HCT116 (cell line): ENCODE measurements around the gene CIC. TPM values are rescaled to one million over a fixed set of nuclear protein-coding genes. Genes with fewer than 3 reads are reported as not detected.

ENCODE experiments used
- ATAC-seq: fragments of 200-7000 bp; cut with Tn5 transposase; 2 replicates; pipeline ENCODE4 v1.9.1; 2020; ENCODE audit warnings: mild to moderate bottlenecking, moderate library complexity
- BruUV-seq: library from RNA; stranded (reverse); fragments of 400-500 nt; replicated peaks from 2 replicates; lab custom pipeline; 2021; lab: Mats Ljungman, UMichigan
- CTCF ChIA-PET: fragments of 300-600 bp; sonication (Branson Sonifier 250); formaldehyde crosslinking; loops from one replicate; lab custom pipeline; 2021; ENCODE audit warnings: antibody characterized with exemption; lab: Charles Lee
- POLR2A ChIA-PET: fragments of 300-600, 350-600 bp; sonication (Branson Sonifier 250); formaldehyde crosslinking; loops from one replicate; lab custom pipeline; 2021; ENCODE audit warnings: antibody characterized with exemption; lab: Charles Lee
- RAD21 ChIA-PET, 2 experiments: fragments of 300-600 bp; sonication (Branson Sonifier 250); formaldehyde crosslinking; loops; one replicate each; lab custom pipeline; 2023; ENCODE audit warnings: low total read pairs in 2 of 2; ENCODE audit not compliant: uncharacterized antibody in 2 of 2, unreplicated experiment in 2 of 2, low non-redundant PET in 1 of 2; lab: Charles Lee
- DNase-seq: peaks from one replicate; pipeline ENCODE4 v3.0.0-alpha.2; 2010; ENCODE audit warnings: low read depth, low spot score
- H2AFZ ChIP-seq: fragments of 200-600 bp; shearing (Covaris generic), sonication (generic); 2 replicates; pipeline ENCODE4 v1.6.1; 2017; ENCODE audit warnings: low read depth, mixed run types, mixed read lengths, antibody characterized with exemption, low read length; ENCODE audit not compliant: poor library complexity, severe bottlenecking
- H3K27ac ChIP-seq: 2 replicates; pipeline ENCODE4 v1.5.1; 2012; ENCODE audit warnings: low read depth, low read length
- H3K27me3 ChIP-seq: fragments of 200-600 bp; sonication (generic); 2 replicates; pipeline ENCODE4 v1.6.1; 2016; ENCODE audit warnings: mixed run types, low read length, mixed read lengths; ENCODE audit not compliant: insufficient read depth
- H3K36me3 ChIP-seq, 2 experiments: fragments of 200-500 bp in 1 of 2; fragments of 200-600 bp in 1 of 2; sonication (Bioruptor generic) in 1 of 2; sonication (generic) in 1 of 2; 2 replicates each; pipeline versions ENCODE4 v1.5.1 to v1.6.1; 2014 to 2016; ENCODE audit warnings: low read length in 2 of 2, inconsistent platforms in 1 of 2, mixed read lengths in 1 of 2, mixed run types in 1 of 2; ENCODE audit not compliant: insufficient read depth in 2 of 2, control insufficient read depth in 1 of 2
- H3K4me1 ChIP-seq, 2 experiments: fragments of 200-600 bp in 1 of 2; sonication (generic) in 1 of 2; 2 replicates each; pipeline versions ENCODE4 v1.5.1 to v1.6.1; 2012 to 2017; ENCODE audit warnings: low read length in 2 of 2, inconsistent platforms in 1 of 2, mild to moderate bottlenecking in 1 of 2, mixed read lengths in 1 of 2, mixed run types in 1 of 2, moderate library complexity in 1 of 2; ENCODE audit not compliant: insufficient read depth in 2 of 2, control insufficient read depth in 1 of 2
- H3K4me2 ChIP-seq: fragments of 200-600 bp; sonication (generic); 2 replicates; pipeline ENCODE4 v1.6.1; 2017; ENCODE audit warnings: mixed run types, low read length, mixed read lengths
- H3K4me3 ChIP-seq, 2 experiments: fragments of 200-600 bp in 1 of 2; sonication (generic) in 1 of 2; replicated peaks in 1 of 2; 2 replicates each; pipeline ENCODE4 v1.5.1; 2011 to 2016; ENCODE audit warnings: low read length in 2 of 2, control low read depth in 1 of 2, low read depth in 1 of 2, mild to moderate bottlenecking in 1 of 2, mixed read lengths in 1 of 2, mixed run types in 1 of 2
- H3K79me2 ChIP-seq: fragments of 200-600 bp; sonication (generic); 2 replicates; pipeline ENCODE4 v1.6.1; 2017; ENCODE audit warnings: mild to moderate bottlenecking, mixed run types, low read length, moderate library complexity, mixed read lengths; ENCODE audit not compliant: insufficient read depth
- H3K9ac ChIP-seq: fragments of 200-600 bp; sonication (generic); 2 replicates; pipeline ENCODE4 v1.6.1; 2016; ENCODE audit warnings: low read length, mixed read lengths
- H3K9me2 ChIP-seq: fragments of 200-600 bp; sonication (generic), shearing (Covaris generic); 2 replicates; pipeline ENCODE4 v1.6.1; 2017; ENCODE audit warnings: mixed run types, mild to moderate bottlenecking, moderate library complexity; ENCODE audit not compliant: insufficient read depth
- H3K9me3 ChIP-seq, 2 experiments: fragments of 200-500 bp in 1 of 2; fragments of 200-600 bp in 1 of 2; sonication (Bioruptor generic) in 1 of 2; sonication (generic) in 1 of 2; 2 replicates each; pipeline ENCODE4 v1.6.1; 2014 to 2017; ENCODE audit warnings: low read length in 2 of 2, mixed read lengths in 2 of 2, inconsistent platforms in 1 of 2, low read depth in 1 of 2, mild to moderate bottlenecking in 1 of 2, mixed run types in 1 of 2, moderate library complexity in 1 of 2; ENCODE audit not compliant: control insufficient read depth in 1 of 2, insufficient read depth in 1 of 2
- H4K20me1 ChIP-seq: fragments of 200-600 bp; sonication (generic), shearing (Covaris generic); 2 replicates; pipeline ENCODE4 v1.6.1; 2017; ENCODE audit warnings: mixed run types, mild to moderate bottlenecking, moderate library complexity; ENCODE audit not compliant: insufficient read depth
- EGR1 ChIP-seq: IDR thresholded peaks from 2 replicates; pipeline ENCODE4 v1.6.1; 2012; ENCODE audit warnings: low read depth
- ELF1 ChIP-seq: IDR thresholded peaks from 2 replicates; pipeline ENCODE4 v1.6.1; 2012; ENCODE audit warnings: low read depth, borderline replicate concordance
- EZH2 ChIP-seq: fragments of 200-600 bp; sonication (generic); IDR thresholded peaks from 2 replicates; pipeline ENCODE4 v1.6.1; 2017; ENCODE audit warnings: antibody characterized with exemption, mixed run types
- FOSL1 ChIP-seq: IDR thresholded peaks from 2 replicates; pipeline ENCODE4 v1.6.1; 2012; ENCODE audit warnings: low read depth
- POLR2A ChIP-seq: IDR thresholded peaks from 2 replicates; pipeline ENCODE4 v1.7.0; 2011; ENCODE audit warnings: borderline replicate concordance; ENCODE audit not compliant: insufficient read depth, insufficient read length; ENCODE audit errors: extremely low read depth
- SIN3A ChIP-seq: IDR thresholded peaks from 2 replicates; pipeline ENCODE4 v1.6.1; 2012; ENCODE audit warnings: low read depth
- SP1 ChIP-seq: IDR thresholded peaks from 2 replicates; pipeline ENCODE4 v1.6.1; 2012; ENCODE audit warnings: low read depth
- ZBTB33 ChIP-seq: IDR thresholded peaks from 2 replicates; pipeline ENCODE4 v1.6.1; 2011; ENCODE audit warnings: mild to moderate bottlenecking, low read length, moderate library complexity; ENCODE audit not compliant: insufficient replicate concordance; ENCODE audit errors: extremely low read depth
- ZNF274 ChIP-seq: fragments of 200-500 bp; sonication (Bioruptor generic); IDR thresholded peaks from 2 replicates; pipeline ENCODE4 v1.6.1; 2014; ENCODE audit warnings: mild to moderate bottlenecking, low read depth, low read length, inconsistent platforms
- intact Hi-C: fragments of 100-400 bp; cut with micrococcal nuclease; formaldehyde crosslinking; loops from 2 replicates; pipeline ENCODE4 v1.10.0; 2022
- total RNA-seq: library from RNA; stranded (reverse); gene quantifications from one replicate; pipeline ENCODE4 v1.2.1, GENCODE V29; 2021; ENCODE audit not compliant: unreplicated experiment
- TF ChIP-seq, protein P1 (sequence below), 3 experiments: fragments of 200-600 bp in 1 of 3; sonication (generic) in 1 of 3; IDR thresholded peaks in 2 of 3; conservative IDR thresholded peaks in 1 of 3; 2 replicates each; pipeline ENCODE4 v1.5.1; 2012 to 2017; ENCODE audit warnings: low read depth in 2 of 3, low read length in 2 of 3, antibody characterized with exemption in 1 of 3, borderline replicate concordance in 1 of 3, control low read depth in 1 of 3, mild to moderate bottlenecking in 1 of 3, mixed read lengths in 1 of 3, mixed run types in 1 of 3, moderate library complexity in 1 of 3; ENCODE audit not compliant: insufficient read depth in 1 of 3

CIC gene
- total RNA-seq, 1 experiment from 2014 or later: 52.0 TPM

DNA sequence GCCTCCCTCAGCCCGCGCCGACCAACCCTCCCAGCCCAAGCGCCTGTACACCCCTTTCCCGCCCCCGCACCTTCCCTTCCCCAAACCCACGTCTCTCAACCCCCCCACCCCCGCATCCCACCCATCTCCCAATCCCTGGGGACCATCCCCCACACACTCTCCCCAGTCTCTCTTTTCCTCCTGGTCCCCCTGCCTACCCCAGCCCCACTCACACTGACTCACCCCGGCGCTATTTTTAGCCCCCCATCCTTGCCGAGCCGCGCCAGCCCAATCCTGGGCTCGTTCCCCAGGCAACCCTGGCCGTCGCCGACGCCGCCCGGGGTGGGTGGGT is 11.7 kb downstream of the CIC start:
- no TSS peak for BruUV-seq
- no peaks in the 10 kb centered on the region for H3K9me3 ChIP-seq
- H2AFZ ChIP-seq: no peak overlapping the region
- H3K27ac ChIP-seq: peak overlapping the region; percentile 94
- ChIA-PET POLR2A (interaction anchor here (1.9 to 2.5 kb wide), 2 partner anchors 29 to 37 kb away, joined by 9 to 19 read pairs; no protein-coding TSS in a partner anchor), CTCF (interaction anchor here (1.1 to 4.8 kb wide), 3 partner anchors 35 to 167 kb away, joined by 5 to 63 read pairs (median 17); partner anchors contain the start of gene GSK3A), RAD21 (interaction anchor here in 1 of 2 experiments (1.3 to 1.9 kb wide), 2 partner anchors 34 to 38 kb away, joined by 4 to 9 read pairs; partner anchors contain the start of gene GSK3A)
- DNase-seq: no peak
- ATAC-seq: peak; percentile 2; the same call in 1 of the 2 replicates
- H3K4me2 ChIP-seq: peak overlapping the region; percentile 97
- H3K36me3 ChIP-seq: no peaks in the 10 kb centered on the region
- intact Hi-C loops: loop anchor here (2.0 kb wide), 1 partner anchor 38 kb away; the partner anchor contains the start of gene GSK3A
- H3K79me2 ChIP-seq: peaks cover 13% of the 10 kb centered on the region; the same call in 1 of the 2 replicates
- H3K27me3 ChIP-seq: no peaks in the 10 kb centered on the region
- H4K20me1 ChIP-seq: no peaks in the 10 kb centered on the region
- no peaks in the 10 kb centered on the region for H3K9me2 ChIP-seq
- peak overlapping the region; percentile 86 for H3K9ac ChIP-seq
- no peak for TF ChIP-seq FOSL1
- TF ChIP-seq EGR1: peak; percentile 56; the same call in 1 of the 2 replicates
- TF ChIP-seq, all 23 proteins: peak for 1
- peaks cover 49 to 72% of the 10 kb centered on the region in 2 experiments for H3K4me1 ChIP-seq
- peak overlapping the region; percentile 70 to 72 for H3K4me3 ChIP-seq

DNA sequence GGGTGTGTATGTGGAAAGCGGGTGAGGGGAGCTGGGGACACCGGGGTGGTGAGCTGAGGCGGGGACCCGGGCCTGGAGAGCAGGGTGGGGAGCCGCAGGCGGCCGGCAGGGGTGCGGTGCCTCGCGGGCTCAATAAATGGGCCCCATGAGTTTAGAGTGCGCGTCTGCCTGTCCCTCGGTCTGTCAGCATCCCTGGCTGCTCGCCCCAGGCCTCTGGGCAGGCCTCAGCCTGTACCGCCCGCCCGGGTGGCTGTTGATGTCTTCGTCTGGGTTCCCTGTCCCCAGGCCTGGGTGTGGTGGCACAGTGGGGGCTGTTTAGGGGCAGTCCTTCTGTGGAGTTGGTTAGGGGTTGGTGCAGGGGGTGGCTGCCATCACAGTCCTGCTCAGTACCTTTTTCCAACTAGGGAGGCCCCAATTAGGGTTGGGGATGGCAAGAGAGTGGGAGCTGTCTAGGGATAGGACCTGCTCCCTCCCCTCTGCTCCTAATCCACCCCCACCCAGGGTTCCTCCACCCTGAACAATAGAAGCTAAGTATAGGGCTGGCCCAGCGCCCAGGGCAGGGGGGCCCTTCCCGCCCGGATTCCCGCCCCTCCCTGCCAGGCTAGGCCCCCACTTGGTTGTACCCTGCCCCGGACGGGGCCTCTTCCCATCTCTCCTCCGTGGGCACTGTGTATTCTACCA is 12.2 kb downstream of the CIC start:
- DNase-seq (no peak), ATAC-seq (peak; percentile 1; the same call in 1 of the 2 replicates)
- no peak overlapping the region for H2AFZ ChIP-seq
- H3K4me2 ChIP-seq: peak overlapping the region; percentile 97
- H3K9ac ChIP-seq: peak overlapping the region; percentile 86
- H3K79me2 ChIP-seq: peaks cover 17% of the 10 kb centered on the region; the same call in 1 of the 2 replicates
- peak overlapping the region; percentile 70 to 72 for H3K4me3 ChIP-seq
- BruUV-seq: no TSS peak
- POLR2A ChIA-PET: interaction anchor here (0.9 to 1.3 kb wide), 3 partner anchors 11 to 322 kb away, joined by 3 to 5 read pairs (median 3); partner anchors contain the start of genes GSK3A and RABAC1
- TF ChIP-seq ZNF274 (no peak), SP1 (no peak), EZH2 (no peak), ZBTB33 (no peak), SIN3A (no peak), POLR2A (no peak), ELF1 (no peak)
- TF ChIP-seq, protein P1, sequence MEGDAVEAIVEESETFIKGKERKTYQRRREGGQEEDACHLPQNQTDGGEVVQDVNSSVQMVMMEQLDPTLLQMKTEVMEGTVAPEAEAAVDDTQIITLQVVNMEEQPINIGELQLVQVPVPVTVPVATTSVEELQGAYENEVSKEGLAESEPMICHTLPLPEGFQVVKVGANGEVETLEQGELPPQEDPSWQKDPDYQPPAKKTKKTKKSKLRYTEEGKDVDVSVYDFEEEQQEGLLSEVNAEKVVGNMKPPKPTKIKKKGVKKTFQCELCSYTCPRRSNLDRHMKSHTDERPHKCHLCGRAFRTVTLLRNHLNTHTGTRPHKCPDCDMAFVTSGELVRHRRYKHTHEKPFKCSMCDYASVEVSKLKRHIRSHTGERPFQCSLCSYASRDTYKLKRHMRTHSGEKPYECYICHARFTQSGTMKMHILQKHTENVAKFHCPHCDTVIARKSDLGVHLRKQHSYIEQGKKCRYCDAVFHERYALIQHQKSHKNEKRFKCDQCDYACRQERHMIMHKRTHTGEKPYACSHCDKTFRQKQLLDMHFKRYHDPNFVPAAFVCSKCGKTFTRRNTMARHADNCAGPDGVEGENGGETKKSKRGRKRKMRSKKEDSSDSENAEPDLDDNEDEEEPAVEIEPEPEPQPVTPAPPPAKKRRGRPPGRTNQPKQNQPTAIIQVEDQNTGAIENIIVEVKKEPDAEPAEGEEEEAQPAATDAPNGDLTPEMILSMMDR (IDR thresholded peaks at IDR 0.05 in 2 of 3, conservative IDR thresholded peaks at IDR 0.05 in 1 of 3; ENCODE audit: borderline replicate concordance in 1 of 3, insufficient read depth in 1 of 3, low read depth in 2 of 3, low read length in 2 of 3): no peak
- no peaks in the 10 kb centered on the region for H4K20me1 ChIP-seq
- intact Hi-C loops: loop anchor here (2.0 kb wide), 1 partner anchor 38 kb away; the partner anchor contains the start of gene GSK3A
- H3K9me3 ChIP-seq: no peaks in the 10 kb centered on the region
- CTCF ChIA-PET: interaction anchor here (0.9 to 4.8 kb wide), 3 partner anchors 25 to 38 kb away, joined by 3 to 63 read pairs (median 17); partner anchors contain the start of gene GSK3A
- H3K4me1 ChIP-seq: peaks cover 49 to 78% of the 10 kb centered on the region in 2 experiments
- no peaks in the 10 kb centered on the region for H3K27me3 ChIP-seq
- H3K36me3 ChIP-seq: no peaks in the 10 kb centered on the region
- H3K27ac ChIP-seq: peak overlapping the region; percentile 94
- RAD21 ChIA-PET: interaction anchor here (0.7 to 1.3 kb wide), 2 partner anchors 21 to 38 kb away, joined by 3 to 4 read pairs; partner anchors contain the start of genes GSK3A (in 1 of the 2) and PAFAH1B3 (in 1 of the 2)
- H3K9me2 ChIP-seq: no peaks in the 10 kb centered on the region
